Measurements from ENCODE around the gene DLEU7. TPM values are rescaled to one million over a fixed set of nuclear protein-coding genes. Genes with fewer than 3 reads are reported as not detected.

DLEU7 gene
- total and polyA plus RNA-seq, 9 of the 15 experiments (the other 6 are each of a cell fraction or from before 2014, with no cell fraction given): 0.03 to 0.06 TPM; not detected in 7

- Histone ChIP-seq H3K4me3 (no peak overlapping the region), H3K9me3 (replicated peaks; ENCODE audit: control insufficient read depth, insufficient read depth, low read depth, low read length) (no peaks in the 10 kb centered on the region), H3K36me3 (ENCODE audit: control insufficient read depth, insufficient read depth, low read length) (no peaks in the 10 kb centered on the region), H3K27ac (ENCODE audit: extremely low read depth, low read depth, low read length) (no peak overlapping the region), H4K20me1 (replicated peaks; ENCODE audit: control insufficient read depth, insufficient read depth, low read length) (no peaks in the 10 kb centered on the region), H3K4me1 (replicated peaks in 1 of 2; ENCODE audit: control insufficient read depth in 2 of 2, insufficient read depth in 2 of 2, low read length in 2 of 2) (no peaks in the 10 kb centered on the region), H2AFZ (ENCODE audit: low read depth, low read length) (no peak overlapping the region), H3K27me3 (ENCODE audit: control insufficient read depth in 2 of 2, insufficient read depth in 2 of 2, low read length in 2 of 2) (peaks cover 3 to 8% of the 10 kb centered on the region in 2 experiments; a peak in 3 of 5 replicates), H3K9me1 (ENCODE audit: control insufficient read depth, insufficient read depth, low read length) (no peaks in the 10 kb centered on the region), H3K79me2 (ENCODE audit: control insufficient read depth, insufficient read depth, low read length) (no peaks in the 10 kb centered on the region), H3K4me2 (ENCODE audit: insufficient read depth, low read length) (no peak overlapping the region), H3K9ac (ENCODE audit: insufficient read depth in 1 of 2, low read depth in 2 of 2, low read length in 2 of 2) (no peak overlapping the region)
- ChIA-PET CTCF (ENCODE audit: low intra/inter-chr PET ratio) (no interaction called here), POLR2A (no interaction called here)
- FAIRE-seq: no peak
- TF ChIP-seq, protein P1, sequence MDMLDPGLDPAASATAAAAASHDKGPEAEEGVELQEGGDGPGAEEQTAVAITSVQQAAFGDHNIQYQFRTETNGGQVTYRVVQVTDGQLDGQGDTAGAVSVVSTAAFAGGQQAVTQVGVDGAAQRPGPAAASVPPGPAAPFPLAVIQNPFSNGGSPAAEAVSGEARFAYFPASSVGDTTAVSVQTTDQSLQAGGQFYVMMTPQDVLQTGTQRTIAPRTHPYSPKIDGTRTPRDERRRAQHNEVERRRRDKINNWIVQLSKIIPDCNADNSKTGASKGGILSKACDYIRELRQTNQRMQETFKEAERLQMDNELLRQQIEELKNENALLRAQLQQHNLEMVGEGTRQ (CRISPR knock-in tag; IDR thresholded peaks at IDR 0.05): no peak
- TF ChIP-seq THRAP3 (IDR thresholded peaks at IDR 0.05; ENCODE audit: borderline replicate concordance): no peak
- TF ChIP-seq ZNF282 (CRISPR knock-in tag; IDR thresholded peaks at IDR 0.05): no peak
- no peak for TF ChIP-seq ERF (CRISPR knock-in tag; IDR thresholded peaks at IDR 0.05)
- no peak for TF ChIP-seq ZNF12 (CRISPR knock-in tag; IDR thresholded peaks at IDR 0.05)
- no peak for TF ChIP-seq FOXP1 (CRISPR knock-in tag; IDR thresholded peaks at IDR 0.05)
- no peak for TF ChIP-seq SMARCE1 (IDR thresholded peaks at IDR 0.05)
- TF ChIP-seq ZNF134 (CRISPR knock-in tag; conservative IDR thresholded peaks at IDR 0.05): no peak
- in situ Hi-C loops (cut with MboI) (no loop called here), intact Hi-C loops (cut with micrococcal nuclease) (no loop called here)
- WGBS (ENCODE audit: insufficient coverage, low coverage, missing lambda C conversion rate): 0% methylated on average over 3 of the region's 3 CpGs
- BruUV-seq (replicated peaks): no TSS peak
- no peak for ATAC-seq
- no peak for DNase-seq (ENCODE audit: extremely low read depth in 1 of 4, low spot score in 3 of 4)
Measured at GRCh38 chr13:50840284-50840683, 3.2 kb downstream of the DLEU7 start.

Measured in K562 (cell line).